Measurements from ENCODE around the gene PTAR1. TPM values are rescaled to one million over a fixed set of nuclear protein-coding genes. Genes with fewer than 3 reads are reported as not detected.

PTAR1 gene
- total RNA-seq, 1 donor from 2014 or later = 23.2 TPM

- no peak for DNase-seq
- H3K4me1 ChIP-seq = peaks cover 13% of the 10 kb centered on the region
- no peaks in the 10 kb centered on the region for H3K27me3 ChIP-seq (ENCODE audit: low read depth)
- H3K27ac ChIP-seq (replicated peaks) = no peak overlapping the region
- intact Hi-C loops (cut with micrococcal nuclease) = no loop called here
- H3K36me3 ChIP-seq = no peaks in the 10 kb centered on the region
- H3K9me3 ChIP-seq (replicated peaks) = no peaks in the 10 kb centered on the region
- TF ChIP-seq CTCF (IDR thresholded peaks at IDR 0.05; ENCODE audit: borderline replicate concordance) = no peak
- no peak overlapping the region for H3K4me3 ChIP-seq
These were observed 92.5 kb downstream of the PTAR1 start for GRCh38 chr9:69667306-69667705.

GRCh38 chr9:69660304-69660703 lies 99.5 kb downstream of the PTAR1 start:
- Histone ChIP-seq H3K9me3 (replicated peaks) (no peaks in the 10 kb centered on the region), H3K4me1 (peaks cover 3% of the 10 kb centered on the region), H3K27me3 (ENCODE audit: low read depth) (no peaks in the 10 kb centered on the region), H3K36me3 (no peaks in the 10 kb centered on the region), H3K27ac (replicated peaks) (no peak overlapping the region), H3K4me3 (no peak overlapping the region)
- TF ChIP-seq CTCF (IDR thresholded peaks at IDR 0.05; ENCODE audit: borderline replicate concordance) = no peak
- DNase-seq = no peak
- intact Hi-C loops (cut with micrococcal nuclease) = no loop called here

Other genes with a start within 250 kb of the PTAR1 start
- gene APBA1, start 87.6 kb downstream of the PTAR1 start, total RNA-seq = 3.0 TPM
- gene CFAP95, start 60.8 kb upstream of the PTAR1 start, total RNA-seq = not detected